ENCODE measurements around the gene POLH.

DNA sequence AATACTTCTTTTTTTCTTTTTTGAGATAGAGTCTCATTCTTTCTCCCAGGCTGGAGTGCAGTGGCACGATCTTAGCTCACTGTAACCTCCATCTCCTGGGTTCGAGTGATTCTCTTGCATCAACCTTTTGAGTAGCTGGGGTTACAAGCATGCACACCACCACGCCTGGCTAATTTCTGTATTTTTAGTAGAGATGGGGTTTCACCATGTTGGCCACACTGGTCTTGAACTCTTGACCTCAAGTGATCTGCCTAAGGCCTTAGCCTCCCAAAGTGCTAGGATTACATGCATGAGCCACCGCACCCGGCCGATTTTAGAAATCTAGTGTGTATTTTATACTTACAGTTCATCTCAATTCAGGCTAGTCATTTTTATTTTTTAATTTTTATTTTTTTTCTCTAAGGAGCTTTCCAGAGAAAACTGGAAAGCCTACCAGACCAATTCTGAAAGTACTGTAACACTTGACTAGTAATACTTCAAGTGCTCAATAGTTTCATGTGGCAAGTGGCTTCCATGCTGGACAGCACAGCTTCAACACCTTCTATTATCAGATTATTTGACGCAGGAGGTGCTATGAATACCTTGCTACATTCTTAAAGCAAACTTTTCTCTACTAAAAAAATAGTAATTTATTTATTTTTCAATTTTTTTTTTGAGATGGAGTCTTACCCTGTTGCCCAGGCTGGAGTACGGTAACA, 34.1 kb upstream of the POLH start:
- TF ChIP-seq, protein P1, sequence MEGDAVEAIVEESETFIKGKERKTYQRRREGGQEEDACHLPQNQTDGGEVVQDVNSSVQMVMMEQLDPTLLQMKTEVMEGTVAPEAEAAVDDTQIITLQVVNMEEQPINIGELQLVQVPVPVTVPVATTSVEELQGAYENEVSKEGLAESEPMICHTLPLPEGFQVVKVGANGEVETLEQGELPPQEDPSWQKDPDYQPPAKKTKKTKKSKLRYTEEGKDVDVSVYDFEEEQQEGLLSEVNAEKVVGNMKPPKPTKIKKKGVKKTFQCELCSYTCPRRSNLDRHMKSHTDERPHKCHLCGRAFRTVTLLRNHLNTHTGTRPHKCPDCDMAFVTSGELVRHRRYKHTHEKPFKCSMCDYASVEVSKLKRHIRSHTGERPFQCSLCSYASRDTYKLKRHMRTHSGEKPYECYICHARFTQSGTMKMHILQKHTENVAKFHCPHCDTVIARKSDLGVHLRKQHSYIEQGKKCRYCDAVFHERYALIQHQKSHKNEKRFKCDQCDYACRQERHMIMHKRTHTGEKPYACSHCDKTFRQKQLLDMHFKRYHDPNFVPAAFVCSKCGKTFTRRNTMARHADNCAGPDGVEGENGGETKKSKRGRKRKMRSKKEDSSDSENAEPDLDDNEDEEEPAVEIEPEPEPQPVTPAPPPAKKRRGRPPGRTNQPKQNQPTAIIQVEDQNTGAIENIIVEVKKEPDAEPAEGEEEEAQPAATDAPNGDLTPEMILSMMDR (conservative IDR thresholded peaks at IDR 0.05; ENCODE audit: low read length): no peak
- TF ChIP-seq EZH2phosphoT487 (IDR thresholded peaks at IDR 0.05; ENCODE audit: borderline replicate concordance, low read depth, low read length): no peak

Data from OCI-LY7 (cell line).